Keratinocyte (primary cell): ENCODE measurements around the gene ANKS1B.

Experiments used
- EZH2 ChIP-seq: IDR thresholded peaks from one replicate; pipeline ENCODE4 v1.6.1; 2012; ENCODE audit warnings: inconsistent platforms, mild to moderate bottlenecking, low read length, moderate library complexity
- TF ChIP-seq, protein P1 (sequence below), 3 experiments: IDR thresholded peaks in 1 of 3; conservative IDR thresholded peaks in 1 of 3; optimal IDR thresholded peaks in 1 of 3; 2 replicates in 2 of 3; 3 replicates in 1 of 3; pipeline versions ENCODE3 to v1.5.1; 2011; ENCODE audit warnings: low read length in 3 of 3, mild to moderate bottlenecking in 3 of 3, moderate library complexity in 2 of 3, control low read depth in 1 of 3, inconsistent platforms in 1 of 3; ENCODE audit not compliant: insufficient read depth in 2 of 3; ENCODE audit errors: extremely low read depth in 1 of 3

DNA sequence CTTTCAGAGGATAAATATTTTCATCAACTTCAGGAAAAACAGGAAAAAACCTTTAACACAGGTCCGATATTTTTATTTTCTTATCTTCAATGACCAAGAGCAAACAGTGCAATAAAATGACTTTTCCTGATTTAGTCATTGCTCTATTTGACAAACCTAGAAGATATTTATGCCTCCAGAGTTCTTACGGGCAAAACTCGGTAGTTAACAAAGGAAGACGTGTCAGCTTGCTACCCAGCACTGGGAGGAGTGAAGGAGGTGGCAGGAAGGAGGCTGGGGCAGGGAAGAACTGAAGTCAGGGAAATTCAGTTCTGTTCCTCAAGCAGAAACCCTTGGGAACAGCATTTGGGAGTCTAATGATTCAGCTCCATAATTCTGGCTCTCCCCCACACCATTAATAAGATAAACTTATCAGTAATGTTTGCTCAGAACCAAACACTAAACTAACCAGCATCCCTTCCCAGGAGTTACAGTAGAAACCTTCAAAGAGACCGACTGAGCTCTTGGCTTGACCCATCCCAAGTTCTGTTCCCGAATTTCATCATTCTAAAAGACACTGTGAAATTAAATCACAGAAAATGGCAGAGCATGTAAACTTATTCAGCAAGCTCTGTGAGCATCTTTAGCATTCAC is 1176.4 kb downstream of the ANKS1B start:
- TF ChIP-seq, protein P1, sequence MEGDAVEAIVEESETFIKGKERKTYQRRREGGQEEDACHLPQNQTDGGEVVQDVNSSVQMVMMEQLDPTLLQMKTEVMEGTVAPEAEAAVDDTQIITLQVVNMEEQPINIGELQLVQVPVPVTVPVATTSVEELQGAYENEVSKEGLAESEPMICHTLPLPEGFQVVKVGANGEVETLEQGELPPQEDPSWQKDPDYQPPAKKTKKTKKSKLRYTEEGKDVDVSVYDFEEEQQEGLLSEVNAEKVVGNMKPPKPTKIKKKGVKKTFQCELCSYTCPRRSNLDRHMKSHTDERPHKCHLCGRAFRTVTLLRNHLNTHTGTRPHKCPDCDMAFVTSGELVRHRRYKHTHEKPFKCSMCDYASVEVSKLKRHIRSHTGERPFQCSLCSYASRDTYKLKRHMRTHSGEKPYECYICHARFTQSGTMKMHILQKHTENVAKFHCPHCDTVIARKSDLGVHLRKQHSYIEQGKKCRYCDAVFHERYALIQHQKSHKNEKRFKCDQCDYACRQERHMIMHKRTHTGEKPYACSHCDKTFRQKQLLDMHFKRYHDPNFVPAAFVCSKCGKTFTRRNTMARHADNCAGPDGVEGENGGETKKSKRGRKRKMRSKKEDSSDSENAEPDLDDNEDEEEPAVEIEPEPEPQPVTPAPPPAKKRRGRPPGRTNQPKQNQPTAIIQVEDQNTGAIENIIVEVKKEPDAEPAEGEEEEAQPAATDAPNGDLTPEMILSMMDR (optimal IDR thresholded peaks at IDR 0.05 in 1 of 3, IDR thresholded peaks at IDR 0.05 in 1 of 3, conservative IDR thresholded peaks at IDR 0.05 in 1 of 3; ENCODE audit: extremely low read depth in 1 of 3, insufficient read depth in 2 of 3, low read length in 3 of 3), result no peak
- no peak for TF ChIP-seq EZH2
